ENCODE data around the gene NAP1L1.
A peak's percentile ranks its signal among the peaks of the same experiment; 100 is the strongest.

DNA sequence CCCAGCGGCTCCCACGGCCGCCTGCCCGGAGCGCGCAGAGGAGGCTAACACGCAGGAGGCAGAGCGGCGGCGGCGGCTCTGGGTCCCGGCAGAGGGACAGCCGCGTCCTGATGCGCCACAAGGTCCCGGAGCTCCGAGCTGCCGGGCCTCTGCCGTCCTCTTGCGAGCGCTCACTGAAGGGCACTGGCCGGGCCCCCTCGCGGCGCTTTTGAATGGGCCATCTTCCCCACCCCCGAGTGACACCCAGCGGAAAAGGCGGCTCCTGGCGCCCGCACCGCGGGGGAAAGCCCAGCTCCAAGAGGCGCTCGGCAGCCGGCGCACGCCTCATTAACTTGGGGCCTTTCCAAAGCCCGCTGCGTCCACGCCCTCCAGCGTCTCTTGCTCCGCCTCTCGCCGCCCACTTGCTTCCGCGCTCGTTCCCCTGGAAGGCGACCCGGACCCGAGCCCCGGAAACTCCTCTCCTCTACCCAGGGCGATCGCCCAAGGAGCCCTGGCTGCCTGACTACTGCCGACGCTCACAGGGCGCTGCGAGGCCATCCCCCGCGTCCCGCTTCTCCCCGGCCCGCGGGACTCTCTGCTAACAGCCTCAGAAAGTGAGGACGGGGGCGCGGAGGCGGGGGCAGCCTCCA, 53.0 kb downstream of the NAP1L1 start, which contains the start of gene PHLDA1:
- TF ChIP-seq EZH2 (IDR thresholded peaks at IDR 0.05): no peak
- TF ChIP-seq POLR2AphosphoS5 (IDR thresholded peaks at IDR 0.05; ENCODE audit: borderline replicate concordance, low read depth, low read length): 0 out of 2 replicates have a peak, but pooled peaks have one; percentile 15
